ENCODE results near the gene GFAP.

GFAP gene

GRCh38 chr17:44915862-44916780 lies 821 bp upstream of the GFAP start:
- DNase-seq (ENCODE audit: low read depth in 3 of 3, low spot score in 1 of 3): no peak

GRCh38 chr17:44914698-44915271 lies 515 bp downstream of the GFAP start:
- DNase-seq (ENCODE audit: low read depth in 3 of 3, low spot score in 1 of 3): no peak

GRCh38 chr17:44914148-44914547 lies 1.2 kb downstream of the GFAP start:
- no peak for DNase-seq (ENCODE audit: low read depth in 3 of 3, low spot score in 1 of 3)

GRCh38 chr17:44913676-44914075 lies 1.6 kb downstream of the GFAP start:
- DNase-seq (ENCODE audit: low read depth in 3 of 3, low spot score in 1 of 3): no peak

- DNase-seq (ENCODE audit: low read depth in 3 of 3, low spot score in 1 of 3): no peak
Measured at GRCh38 chr17:44912763-44913544, 2.3 kb downstream of the GFAP start.

- peak in 2 of 3 donors; percentile 7 to 24 for DNase-seq (ENCODE audit: low read depth in 3 of 3, low spot score in 1 of 3)
Measured at GRCh38 chr17:44911133-44912001, 3.9 kb downstream of the GFAP start.

GRCh38 chr17:44910231-44911106 lies 4.8 kb downstream of the GFAP start:
- DNase-seq (ENCODE audit: low read depth in 3 of 3, low spot score in 1 of 3): no peak

GRCh38 chr17:44909681-44910144 lies 5.6 kb downstream of the GFAP start:
- no peak for DNase-seq (ENCODE audit: low read depth in 3 of 3, low spot score in 1 of 3)

GRCh38 chr17:44908761-44909326 lies 6.5 kb downstream of the GFAP start:
- DNase-seq (ENCODE audit: low read depth in 3 of 3, low spot score in 1 of 3): no peak

- DNase-seq (ENCODE audit: low read depth in 3 of 3, low spot score in 1 of 3): no peak
Measured at GRCh38 chr17:44907729-44908470, 7.4 kb downstream of the GFAP start.

GRCh38 chr17:44906763-44907728 lies 8.3 kb downstream of the GFAP start:
- DNase-seq (ENCODE audit: low read depth in 3 of 3, low spot score in 1 of 3): no peak

- DNase-seq (ENCODE audit: low read depth in 3 of 3, low spot score in 1 of 3): no peak
Measured at GRCh38 chr17:44906010-44906646, 9.2 kb downstream of the GFAP start.

GRCh38 chr17:44905006-44906000 lies 10.0 kb downstream of the GFAP start:
- no peak for DNase-seq (ENCODE audit: low read depth in 3 of 3, low spot score in 1 of 3)

GRCh38 chr17:44904001-44904984 lies 11.0 kb downstream of the GFAP start:
- no peak for DNase-seq (ENCODE audit: low read depth in 3 of 3, low spot score in 1 of 3)
